Activated T-helper 9 cell treated with anti-CD3 and anti-CD28 coated beads, Interleukin-2, amount 50 U/mL, for 16 hours (primary cell): Measurements from ENCODE around the gene AFAP1L2.

Source experiments
- DNase-seq: peaks from one replicate; pipeline ENCODE4 v3.0.0-alpha.2; 2020; ENCODE audit warnings: low read depth

AFAP1L2 gene

DNA sequence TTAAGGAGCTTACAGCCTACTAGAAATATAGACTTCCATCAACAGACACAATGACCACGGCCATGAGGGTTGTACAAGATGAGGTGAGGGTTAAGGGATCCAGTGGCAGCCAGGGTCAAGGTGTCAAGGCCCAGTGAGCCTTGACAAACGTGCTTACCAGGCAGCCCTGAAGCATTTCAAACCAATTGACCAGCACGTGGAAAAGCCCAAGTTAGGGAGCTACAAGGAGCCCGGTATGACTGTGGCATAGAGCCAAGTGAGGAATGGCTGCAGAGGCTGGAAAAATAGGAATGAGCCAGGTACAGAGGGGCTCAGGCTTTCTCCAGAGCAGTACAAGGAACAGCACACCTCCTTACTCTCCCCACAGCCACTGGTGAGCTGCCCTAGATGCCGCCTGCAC is 12.7 kb downstream of the AFAP1L2 start:
- no peak for DNase-seq

GRCh38 chr10:114389426-114389825 is 14.9 kb downstream of the AFAP1L2 start:
- DNase-seq, result no peak

DNA sequence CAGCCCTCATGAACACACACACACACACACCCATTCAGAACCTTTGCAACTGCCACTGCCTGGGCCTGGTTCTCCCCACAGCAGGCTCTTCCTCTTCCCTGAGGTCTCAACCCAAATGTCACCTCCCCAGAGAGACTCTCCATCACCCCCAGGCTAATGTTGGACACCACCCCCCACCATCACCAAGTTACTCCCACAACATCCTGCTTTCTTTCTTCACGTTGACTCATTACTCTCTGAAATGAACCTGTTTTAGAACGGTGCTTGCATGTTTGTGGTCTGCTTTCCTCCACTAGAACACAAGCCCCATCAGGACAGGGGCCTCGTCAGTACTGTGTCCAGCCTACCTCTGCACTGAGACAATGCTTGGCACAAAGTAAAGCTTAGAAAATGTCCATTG is 16.0 kb downstream of the AFAP1L2 start:
- DNase-seq, result no peak

- no peak for DNase-seq
Measured at GRCh38 chr10:114387784-114388183, 16.5 kb downstream of the AFAP1L2 start.

DNA sequence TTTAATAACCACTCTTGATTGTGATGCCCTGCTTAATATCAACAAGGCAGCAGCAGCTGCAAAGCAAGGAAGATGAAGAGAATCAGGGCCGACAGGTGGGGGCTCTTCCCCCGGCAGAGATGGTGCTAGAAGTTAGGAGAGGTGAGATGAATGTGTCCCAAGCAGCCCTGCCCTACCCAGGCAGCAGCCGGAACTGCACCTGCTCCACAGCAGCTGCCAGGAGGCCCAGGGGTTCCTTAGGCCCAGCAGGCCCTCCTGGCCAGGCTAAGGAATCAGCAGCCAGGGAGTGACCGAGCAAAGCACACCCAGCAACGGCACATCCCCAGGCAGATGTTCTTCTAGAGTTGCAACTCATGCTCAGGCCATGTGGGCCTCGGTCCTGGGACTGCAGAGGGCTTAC is 17.9 kb downstream of the AFAP1L2 start:
- DNase-seq, result no peak

- DNase-seq, result no peak
Measured at GRCh38 chr10:114385557-114385956, 18.7 kb downstream of the AFAP1L2 start.

DNA sequence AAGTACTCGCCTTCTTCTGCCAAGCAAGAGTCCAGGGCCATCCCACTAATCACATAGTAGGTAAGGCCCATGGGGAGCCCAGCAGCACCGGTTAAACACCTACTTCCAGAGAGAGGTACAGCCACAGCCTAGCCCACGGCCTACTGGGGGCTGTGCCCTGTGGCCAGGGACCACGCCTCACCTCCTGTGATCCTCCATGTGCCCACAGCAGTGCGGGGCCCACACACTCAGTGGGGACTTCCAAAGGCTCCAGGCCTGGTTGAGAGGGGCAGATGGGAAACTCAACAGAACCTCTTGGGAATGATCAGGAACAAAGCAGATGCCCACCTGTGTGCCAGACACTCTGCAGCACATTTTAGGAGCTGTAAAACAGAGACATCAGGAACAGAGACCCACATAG is 19.7 kb downstream of the AFAP1L2 start:
- no peak for DNase-seq

- no peak for DNase-seq
Measured at GRCh38 chr10:114384181-114384580, 20.1 kb downstream of the AFAP1L2 start.

- DNase-seq, result no peak
Measured at GRCh38 chr10:114380797-114381196, 23.5 kb downstream of the AFAP1L2 start.

GRCh38 chr10:114380060-114380459 is 24.2 kb downstream of the AFAP1L2 start:
- DNase-seq, result no peak

DNA sequence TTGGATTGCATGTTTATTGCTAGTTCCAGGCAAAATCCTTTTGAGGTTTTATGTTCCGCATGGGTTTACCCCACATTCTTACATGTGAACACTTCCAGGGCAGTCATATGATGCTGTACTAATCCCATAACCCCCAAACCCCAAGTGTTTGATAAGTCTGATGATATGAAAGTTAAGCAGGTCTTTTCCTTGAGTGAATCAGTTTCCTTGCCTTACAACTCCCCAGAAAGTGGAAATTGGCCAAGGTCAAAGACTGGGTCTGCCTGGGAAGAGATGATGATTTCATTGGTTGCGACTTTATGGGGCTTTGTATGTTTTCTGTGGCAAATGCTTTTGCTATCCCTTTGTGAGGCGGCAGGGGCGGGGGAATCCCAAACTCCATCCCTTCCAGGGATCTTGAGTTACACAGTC is 24.7 kb downstream of the AFAP1L2 start:
- no peak for DNase-seq

- no peak for DNase-seq
Measured at GRCh38 chr10:114376523-114376922, 27.8 kb downstream of the AFAP1L2 start.

GRCh38 chr10:114375047-114375446 is 29.3 kb downstream of the AFAP1L2 start:
- DNase-seq, result no peak

- no peak for DNase-seq
Measured at GRCh38 chr10:114374053-114374791, 30.1 kb downstream of the AFAP1L2 start.

DNA sequence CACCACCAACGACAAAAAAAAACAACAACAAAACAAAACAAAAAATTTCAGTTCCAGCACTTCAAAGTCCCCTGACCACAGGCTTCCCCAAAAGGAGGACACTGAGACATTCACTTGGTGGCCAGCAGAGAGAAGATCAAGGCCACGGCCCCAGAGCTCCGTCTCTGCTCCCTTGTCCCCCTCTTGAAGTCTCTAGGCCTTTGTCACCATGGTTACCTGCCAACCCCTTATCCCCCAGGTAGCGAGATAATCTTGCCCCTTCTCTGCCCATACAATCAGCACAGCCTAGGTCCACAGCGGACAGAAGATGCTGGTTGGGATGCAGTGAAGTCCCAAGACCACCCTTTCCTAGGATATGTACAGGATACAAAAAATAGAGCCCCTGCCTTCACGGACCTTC is 30.7 kb downstream of the AFAP1L2 start:
- DNase-seq, result no peak

DNA sequence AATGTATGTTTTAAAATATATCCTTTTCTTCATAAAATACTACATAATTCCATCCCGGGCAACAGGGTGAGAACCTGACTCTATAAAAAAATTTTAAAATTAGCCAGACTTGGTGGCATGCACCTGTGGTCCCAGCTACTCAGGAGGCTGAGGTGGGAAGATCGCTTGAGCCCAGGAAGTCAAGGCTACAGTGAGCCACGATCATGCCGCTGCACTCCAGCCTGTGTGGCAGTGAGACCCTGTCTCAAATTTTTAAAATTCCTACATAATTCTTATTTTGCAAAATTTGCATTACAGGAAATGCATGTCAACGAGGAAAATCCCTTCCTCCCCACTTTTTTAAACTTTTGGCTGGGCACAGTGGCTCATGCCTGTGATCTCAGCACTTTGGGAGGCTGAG is 31.3 kb downstream of the AFAP1L2 start:
- no peak for DNase-seq

- DNase-seq, result no peak
Measured at GRCh38 chr10:114372179-114372578, 32.1 kb downstream of the AFAP1L2 start.

- DNase-seq, result no peak
Measured at GRCh38 chr10:114370966-114371365, 33.3 kb downstream of the AFAP1L2 start.

GRCh38 chr10:114370199-114370598 is 34.1 kb downstream of the AFAP1L2 start:
- no peak for DNase-seq

- no peak for DNase-seq
Measured at GRCh38 chr10:114368057-114368391, 36.3 kb downstream of the AFAP1L2 start.

DNA sequence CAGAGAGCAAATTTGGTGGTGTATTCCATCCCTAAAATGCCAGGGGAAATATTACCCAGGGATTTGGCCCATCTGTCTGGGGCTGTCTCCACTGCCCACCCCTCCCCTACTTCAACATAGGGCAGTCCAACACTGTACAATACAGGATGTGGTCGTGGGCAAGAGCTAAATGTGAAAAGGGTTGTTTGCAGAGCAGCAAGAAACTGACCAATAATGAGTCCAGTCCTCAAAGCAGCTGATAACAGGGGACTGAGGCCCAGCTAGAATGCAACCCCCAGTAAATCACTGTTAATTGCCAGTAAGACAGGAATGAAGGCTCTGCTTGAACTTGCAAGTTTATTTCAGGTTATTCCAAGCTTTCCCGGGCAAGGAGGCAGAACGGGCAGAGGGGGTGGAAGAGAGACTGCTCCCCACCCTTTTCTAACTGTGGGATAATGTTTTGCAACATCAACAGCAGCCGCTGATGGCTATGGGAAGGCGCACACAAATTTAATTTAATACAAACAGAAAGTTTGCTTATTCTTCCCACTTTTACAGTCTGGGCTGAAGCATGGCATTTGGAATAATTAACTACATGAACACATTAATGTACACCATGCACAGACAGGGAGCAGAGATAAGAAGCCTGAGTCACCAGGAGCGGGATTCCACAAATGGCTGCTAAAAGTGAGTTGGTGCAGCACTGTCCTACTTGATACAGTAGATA is 36.8 kb downstream of the AFAP1L2 start:
- no peak for DNase-seq

GRCh38 chr10:114364726-114365125 is 39.6 kb downstream of the AFAP1L2 start:
- no peak for DNase-seq

DNA sequence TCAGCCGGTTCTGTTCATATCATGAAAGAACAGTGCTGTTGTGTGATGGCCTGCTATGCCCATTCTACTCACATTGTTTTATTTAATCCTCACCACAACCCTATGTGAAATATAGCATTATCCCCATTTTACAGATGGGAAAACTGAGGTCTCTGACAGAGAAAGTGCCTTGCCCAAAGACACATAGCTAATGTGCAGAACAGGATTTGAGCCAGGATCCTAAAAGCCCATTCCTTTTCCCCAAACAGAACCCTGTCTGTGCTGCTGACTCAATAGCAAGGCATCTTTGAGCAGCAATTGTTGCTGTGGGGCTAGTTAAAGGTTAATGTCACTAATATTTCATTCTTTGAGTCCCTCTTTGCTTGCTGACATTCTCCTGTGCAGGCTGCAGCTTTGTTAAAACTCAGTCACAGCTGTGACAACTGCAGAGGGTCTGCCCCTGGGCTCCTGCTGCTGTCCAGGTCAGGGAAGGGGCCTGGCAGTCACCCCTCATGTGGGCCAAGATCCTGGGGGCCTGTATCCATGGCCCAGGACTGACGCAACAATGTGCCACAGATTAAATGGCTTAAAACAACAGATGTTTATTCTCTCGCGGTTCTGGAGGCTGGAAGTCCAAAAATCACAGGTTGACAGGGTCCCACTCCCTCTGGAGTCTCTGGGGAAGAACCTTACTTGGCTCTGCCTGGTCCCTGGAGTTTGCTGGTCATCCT is 40.4 kb downstream of the AFAP1L2 start:
- no peak for DNase-seq
